BLaER1 (cell line): ENCODE results near the gene NEURL1.

Experiments used
- H3K27ac ChIP-seq: shearing (Covaris generic); formaldehyde crosslinking; 2 replicates; pipeline ENCODE4 v1.8.1; 2022
- H3K27me3 ChIP-seq: shearing (Covaris generic); formaldehyde crosslinking; 2 replicates; pipeline ENCODE4 v1.8.1; 2022
- H3K36me3 ChIP-seq: shearing (Covaris generic); formaldehyde crosslinking; 2 replicates; pipeline ENCODE4 v1.8.1; 2022
- H3K4me1 ChIP-seq: shearing (Covaris generic); formaldehyde crosslinking; 2 replicates; pipeline ENCODE4 v1.8.1; 2022
- H3K4me2 ChIP-seq: shearing (Covaris generic); formaldehyde crosslinking; 2 replicates; pipeline ENCODE4 v1.8.1; 2022
- H3K4me3 ChIP-seq: shearing (Covaris generic); formaldehyde crosslinking; 2 replicates; pipeline ENCODE4 v1.8.1; 2022
- H3K9ac ChIP-seq: shearing (Covaris generic); formaldehyde crosslinking; 2 replicates; pipeline ENCODE4 v1.8.1; 2022
- H3K9me3 ChIP-seq: shearing (Covaris generic); formaldehyde crosslinking; 2 replicates; pipeline ENCODE4 v1.8.1; 2022
- H4K20me1 ChIP-seq: shearing (Covaris generic); formaldehyde crosslinking; 2 replicates; pipeline ENCODE4 v1.8.1; 2022
- Cebpa-rat ChIP-seq: shearing (Covaris generic); IDR thresholded peaks from 2 replicates; pipeline ENCODE4 v1.8.1; 2022

The NEURL1 gene

DNA sequence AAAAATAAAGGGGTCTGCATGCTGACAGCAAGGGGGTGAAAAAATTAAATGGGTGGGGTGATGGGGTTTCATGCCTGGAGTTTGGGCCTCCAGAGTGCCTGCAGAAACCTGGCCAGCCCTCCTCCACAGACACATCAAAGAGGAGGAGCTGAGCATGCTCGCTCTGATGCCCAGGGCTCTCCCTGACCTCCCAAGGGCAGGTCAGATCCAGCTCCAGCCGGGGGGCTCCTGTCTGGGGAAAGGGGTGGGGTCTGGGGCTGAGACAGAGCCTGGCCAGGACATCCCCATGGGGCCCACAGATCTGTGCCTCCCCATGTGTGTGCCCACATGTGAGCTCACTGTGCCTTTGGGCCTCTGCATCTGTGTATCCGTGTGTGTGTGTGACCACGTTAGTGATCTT lies 33.9 kb upstream of the NEURL1 start:
- peak overlapping the region; percentile 63 for H3K4me2 ChIP-seq
- no peak for TF ChIP-seq Cebpa-rat

DNA sequence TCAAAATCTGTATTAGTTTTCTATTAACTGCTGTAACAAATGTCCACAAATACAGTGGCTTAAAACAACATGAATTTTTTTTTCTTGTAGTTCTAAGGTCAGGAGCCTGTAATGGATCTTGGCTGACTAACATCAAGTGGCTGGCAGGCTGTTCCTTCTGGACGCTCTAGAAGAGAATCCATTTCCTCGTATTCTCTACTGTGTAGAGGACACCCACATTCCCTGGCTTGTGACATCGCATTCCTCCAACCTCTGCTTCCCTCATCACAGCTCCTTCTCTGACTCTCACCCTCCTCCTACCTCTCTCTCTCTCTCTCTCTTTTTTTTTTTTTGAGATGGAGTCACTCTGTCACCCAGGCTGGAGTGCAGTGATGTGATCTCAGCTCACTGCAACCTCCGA lies 30.0 kb upstream of the NEURL1 start:
- Histone ChIP-seq H3K9me3 (no peaks in the 10 kb centered on the region), H3K27ac (no peak overlapping the region), H3K4me3 (no peak overlapping the region), H3K9ac (no peak overlapping the region), H3K36me3 (no peaks in the 10 kb centered on the region), H3K4me1 (peaks cover 74% of the 10 kb centered on the region), H4K20me1 (no peaks in the 10 kb centered on the region), H3K27me3 (no peaks in the 10 kb centered on the region), H3K4me2 (no peak overlapping the region)
- TF ChIP-seq Cebpa-rat: no peak

More for the DNA sequence above, 33.9 kb upstream of the NEURL1 start:
- no peaks in the 10 kb centered on the region for H3K36me3 ChIP-seq
- H3K9me3 ChIP-seq: no peaks in the 10 kb centered on the region
- no peaks in the 10 kb centered on the region for H3K27me3 ChIP-seq
- H3K27ac ChIP-seq: peak overlapping the region; percentile 22; the same call in 1 of the 2 replicates
- peaks cover 56% of the 10 kb centered on the region for H3K4me1 ChIP-seq
- H3K9ac ChIP-seq: no peak overlapping the region
- H3K4me3 ChIP-seq: no peak overlapping the region
- H4K20me1 ChIP-seq: no peaks in the 10 kb centered on the region

DNA sequence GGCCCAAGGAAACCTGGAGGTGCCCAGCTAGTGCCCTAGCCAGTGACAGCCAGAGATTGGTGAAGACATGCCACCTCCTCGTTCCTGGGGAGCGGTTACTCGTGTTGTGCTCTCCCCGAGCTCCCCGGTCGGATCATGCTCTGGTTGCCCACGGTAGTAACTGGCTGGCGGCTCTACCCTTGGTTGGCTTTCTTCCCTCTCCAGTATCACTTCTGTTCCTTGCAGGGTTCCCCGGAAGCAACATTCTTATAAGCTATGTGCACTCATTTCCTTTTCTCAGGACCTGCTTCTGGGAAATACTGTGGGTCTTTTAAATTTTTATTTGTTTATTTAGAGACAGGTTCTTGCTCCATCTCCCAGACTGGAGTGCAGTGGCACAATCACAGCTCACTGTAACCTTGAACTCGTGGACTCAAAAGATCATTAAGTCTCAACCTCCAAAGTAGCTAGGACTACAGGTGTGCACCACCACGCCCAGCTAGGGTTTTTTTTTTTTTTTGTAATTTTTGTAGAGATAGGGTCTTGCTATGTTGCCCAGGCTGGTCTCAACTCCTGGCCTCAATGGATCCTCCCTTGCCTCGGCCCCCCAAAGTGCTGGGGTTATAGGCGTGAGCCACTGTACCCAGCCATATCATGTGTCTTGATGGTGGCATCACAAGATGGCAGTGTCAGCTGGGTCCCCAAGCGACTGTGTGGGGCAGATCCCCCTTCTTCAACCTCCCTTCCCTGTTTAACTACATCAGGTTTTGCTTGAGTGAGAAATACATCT lies 27.9 kb upstream of the NEURL1 start:
- no peaks in the 10 kb centered on the region for H3K27me3 ChIP-seq
- H3K36me3 ChIP-seq: no peaks in the 10 kb centered on the region
- TF ChIP-seq Cebpa-rat: no peak
- no peak overlapping the region for H3K9ac ChIP-seq
- H3K4me1 ChIP-seq: peaks cover 74% of the 10 kb centered on the region
- H3K9me3 ChIP-seq: no peaks in the 10 kb centered on the region
- H3K27ac ChIP-seq: 0 out of 2 replicates have a peak overlapping the region, but pooled peaks have one; percentile 35
- H4K20me1 ChIP-seq: no peaks in the 10 kb centered on the region
- no peak overlapping the region for H3K4me3 ChIP-seq
- H3K4me2 ChIP-seq: peak overlapping the region; percentile 72

DNA sequence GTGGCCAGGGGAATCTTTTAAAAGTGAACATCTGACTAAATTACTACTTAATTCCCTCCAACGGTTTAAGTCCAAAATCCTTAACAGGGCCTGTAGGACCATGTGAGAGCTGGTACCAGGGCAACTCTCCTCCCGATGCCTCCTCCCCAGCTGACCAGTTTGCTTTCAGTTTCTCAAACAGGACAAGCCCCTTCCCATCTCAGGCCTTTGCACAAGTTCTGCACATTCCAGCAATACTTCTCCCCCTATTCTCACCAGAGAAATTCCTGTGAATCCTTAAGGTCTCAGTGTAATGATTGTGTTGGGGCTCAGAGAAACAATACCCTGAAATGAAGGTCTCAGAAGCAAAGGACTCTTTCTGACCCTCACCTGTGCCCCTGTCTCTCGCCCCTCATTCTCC lies 26.8 kb upstream of the NEURL1 start:
- Histone ChIP-seq H3K27ac (peak overlapping the region; percentile 62), H3K36me3 (no peaks in the 10 kb centered on the region), H3K27me3 (no peaks in the 10 kb centered on the region), H3K4me2 (peak overlapping the region; percentile 72), H3K9ac (peak overlapping the region; percentile 5; the same call in 1 of the 2 replicates), H3K9me3 (no peaks in the 10 kb centered on the region), H3K4me1 (peaks cover 84% of the 10 kb centered on the region), H4K20me1 (no peaks in the 10 kb centered on the region), H3K4me3 (no peak overlapping the region)
- TF ChIP-seq Cebpa-rat: no peak

DNA sequence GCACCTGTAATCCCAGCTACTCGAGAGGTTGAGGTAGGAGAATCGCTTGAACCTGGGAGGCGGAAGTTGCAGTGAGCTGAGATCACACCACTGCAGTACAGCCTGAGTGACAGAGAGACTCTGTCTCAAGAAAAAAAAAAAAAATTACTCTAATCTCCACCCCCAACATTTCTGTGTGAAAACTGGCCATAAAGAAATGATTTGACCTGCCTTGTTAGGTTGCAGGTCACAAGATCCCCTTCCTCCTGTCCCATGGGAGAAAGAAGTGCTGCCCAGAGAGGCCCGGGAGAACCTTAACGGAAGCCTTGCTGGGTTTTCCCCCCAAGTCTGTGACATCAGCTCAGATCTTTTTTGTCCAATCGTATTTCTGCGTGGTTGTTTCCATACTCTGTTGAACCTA lies 26.1 kb upstream of the NEURL1 start:
- no peaks in the 10 kb centered on the region for H3K9me3 ChIP-seq
- TF ChIP-seq Cebpa-rat: no peak
- peak overlapping the region; percentile 5; the same call in 1 of the 2 replicates for H3K9ac ChIP-seq
- H3K36me3 ChIP-seq: no peaks in the 10 kb centered on the region
- H3K27ac ChIP-seq: peak overlapping the region; percentile 62
- peaks cover 90% of the 10 kb centered on the region for H3K4me1 ChIP-seq
- H3K4me2 ChIP-seq: peak overlapping the region; percentile 72
- no peak overlapping the region for H3K4me3 ChIP-seq
- no peaks in the 10 kb centered on the region for H3K27me3 ChIP-seq
- no peaks in the 10 kb centered on the region for H4K20me1 ChIP-seq

DNA sequence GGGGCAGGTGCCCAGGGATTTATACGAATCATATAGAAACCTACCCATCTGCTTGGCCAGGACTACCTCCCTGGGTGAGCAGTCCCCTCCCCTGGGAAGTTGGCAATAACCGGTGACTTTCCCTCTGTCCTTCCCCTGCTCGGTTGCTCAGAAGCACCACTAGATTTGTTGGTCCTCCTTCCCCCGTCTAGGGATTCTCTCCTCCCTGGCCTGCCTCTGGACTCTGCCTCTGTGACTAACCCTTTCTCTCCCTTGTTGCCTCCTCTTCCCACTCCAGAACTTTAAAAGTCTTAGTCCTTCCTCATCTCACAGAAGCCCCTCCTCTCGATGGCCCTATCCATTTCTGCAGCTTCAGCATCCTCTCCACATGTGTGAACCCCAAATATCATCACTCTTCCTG lies 24.3 kb upstream of the NEURL1 start:
- Histone ChIP-seq H3K4me3 (no peak overlapping the region), H3K36me3 (no peaks in the 10 kb centered on the region), H3K27ac (peak overlapping the region; percentile 41; the same call in 1 of the 2 replicates), H3K9me3 (no peaks in the 10 kb centered on the region), H4K20me1 (no peaks in the 10 kb centered on the region), H3K27me3 (no peaks in the 10 kb centered on the region), H3K4me2 (peak overlapping the region; percentile 72), H3K9ac (no peak overlapping the region), H3K4me1 (peaks cover 93% of the 10 kb centered on the region)
- TF ChIP-seq Cebpa-rat: no peak

DNA sequence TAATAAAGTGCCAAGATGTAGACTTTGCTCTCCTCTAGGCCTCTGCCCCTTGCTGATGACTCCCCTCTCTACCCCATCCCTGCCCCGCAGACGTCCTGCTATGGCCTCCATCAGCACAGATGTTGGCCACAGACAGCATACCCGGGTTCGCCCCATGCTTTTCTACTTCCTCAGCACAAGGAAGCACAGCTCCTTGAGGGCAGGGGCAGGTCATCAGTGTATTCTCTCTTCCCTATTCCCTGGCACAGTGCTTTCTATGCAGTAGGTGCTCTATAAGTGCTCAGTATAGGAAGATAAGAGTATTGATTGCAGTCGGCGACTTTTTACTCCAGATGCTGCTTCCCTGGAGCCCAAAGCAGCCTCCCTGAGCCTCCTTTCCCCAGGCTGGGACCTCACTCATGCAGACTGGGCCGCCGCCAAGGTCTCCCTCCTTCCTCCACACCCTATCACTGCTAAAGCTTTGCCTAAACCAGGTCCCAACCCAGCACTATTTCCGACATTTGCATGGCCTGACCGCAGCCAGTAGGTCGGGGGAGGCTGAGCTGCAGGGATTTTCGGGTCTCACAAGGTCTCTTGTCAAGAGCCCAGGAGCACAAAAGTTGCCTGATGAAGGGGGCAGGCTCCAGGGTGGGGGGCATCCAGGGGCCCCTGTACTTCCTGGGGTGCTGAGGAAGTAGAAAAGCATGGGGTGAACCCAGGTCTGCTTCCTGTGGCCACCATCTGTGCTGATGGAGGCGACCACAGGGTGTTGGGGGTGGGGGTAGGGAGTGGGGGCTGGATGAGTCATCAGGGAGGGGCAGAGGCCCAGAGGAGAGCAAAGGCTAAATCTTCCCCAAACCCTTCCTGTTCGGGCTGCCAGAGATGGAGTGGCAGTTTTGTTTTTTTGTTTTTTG lies 22.5 kb upstream of the NEURL1 start:
- no peaks in the 10 kb centered on the region for H4K20me1 ChIP-seq
- peak overlapping the region; percentile 71 for H3K9ac ChIP-seq
- H3K4me2 ChIP-seq: peak overlapping the region; percentile 72
- no peaks in the 10 kb centered on the region for H3K27me3 ChIP-seq
- no peaks in the 10 kb centered on the region for H3K36me3 ChIP-seq
- H3K4me1 ChIP-seq: peaks cover 81% of the 10 kb centered on the region
- TF ChIP-seq Cebpa-rat: no peak
- H3K4me3 ChIP-seq: peak overlapping the region; percentile 23
- peak overlapping the region; percentile 81 for H3K27ac ChIP-seq
- no peaks in the 10 kb centered on the region for H3K9me3 ChIP-seq

DNA sequence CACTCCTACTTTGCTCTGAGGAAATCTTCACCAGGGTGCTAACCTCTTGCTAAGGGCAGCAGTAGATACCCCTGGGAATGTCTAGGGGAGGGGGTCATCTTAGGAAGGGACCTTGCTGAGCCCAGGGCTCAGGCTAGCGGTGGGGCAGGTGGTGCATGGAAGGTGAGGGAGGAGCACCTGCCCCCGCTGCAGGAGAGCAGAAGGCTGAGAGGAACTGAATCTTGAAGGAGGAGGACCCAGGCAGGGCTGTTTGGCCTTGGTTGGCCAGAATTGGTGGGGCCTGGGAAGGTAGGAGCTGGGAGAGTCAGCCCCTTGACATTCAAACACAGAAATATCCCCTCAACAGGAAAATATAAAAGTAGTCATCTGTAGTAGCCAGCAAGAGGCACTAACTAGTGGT lies 21.5 kb upstream of the NEURL1 start:
- peak overlapping the region; percentile 72 for H3K4me2 ChIP-seq
- H3K4me1 ChIP-seq: peaks cover 76% of the 10 kb centered on the region
- TF ChIP-seq Cebpa-rat: no peak
- H3K4me3 ChIP-seq: peak overlapping the region; percentile 23
- H4K20me1 ChIP-seq: no peaks in the 10 kb centered on the region
- H3K9me3 ChIP-seq: no peaks in the 10 kb centered on the region
- H3K36me3 ChIP-seq: no peaks in the 10 kb centered on the region
- peak overlapping the region; percentile 81 for H3K27ac ChIP-seq
- H3K9ac ChIP-seq: peak overlapping the region; percentile 71
- H3K27me3 ChIP-seq: no peaks in the 10 kb centered on the region

DNA sequence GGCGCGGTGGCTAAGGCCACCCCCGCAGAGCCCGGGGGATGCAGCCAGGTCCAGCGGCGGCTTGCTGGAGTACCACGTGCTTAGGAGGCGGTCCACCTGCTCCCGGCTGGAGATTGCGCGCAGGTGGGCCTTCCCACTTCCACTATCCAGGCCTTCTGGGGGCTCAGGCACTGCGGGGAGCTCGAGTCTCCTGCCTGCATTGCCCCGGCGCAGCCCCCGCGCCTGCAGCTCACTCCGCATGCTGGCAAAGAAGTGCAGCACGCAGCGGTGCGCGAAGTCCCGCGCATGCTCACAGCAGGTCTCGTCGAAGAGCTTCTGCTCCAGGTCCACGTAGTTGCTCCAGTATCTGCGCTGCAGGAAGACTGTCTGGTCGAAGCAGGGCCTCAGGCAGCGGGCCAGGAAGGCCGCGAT lies 20.2 kb upstream of the NEURL1 start:
- peak overlapping the region; percentile 81 for H3K27ac ChIP-seq
- H3K27me3 ChIP-seq: no peaks in the 10 kb centered on the region
- no peaks in the 10 kb centered on the region for H3K9me3 ChIP-seq
- no peak for TF ChIP-seq Cebpa-rat
- H3K4me1 ChIP-seq: peaks cover 68% of the 10 kb centered on the region
- no peaks in the 10 kb centered on the region for H4K20me1 ChIP-seq
- H3K9ac ChIP-seq: no peak overlapping the region
- H3K4me2 ChIP-seq: peak overlapping the region; percentile 72
- H3K36me3 ChIP-seq: no peaks in the 10 kb centered on the region
- no peak overlapping the region for H3K4me3 ChIP-seq

DNA sequence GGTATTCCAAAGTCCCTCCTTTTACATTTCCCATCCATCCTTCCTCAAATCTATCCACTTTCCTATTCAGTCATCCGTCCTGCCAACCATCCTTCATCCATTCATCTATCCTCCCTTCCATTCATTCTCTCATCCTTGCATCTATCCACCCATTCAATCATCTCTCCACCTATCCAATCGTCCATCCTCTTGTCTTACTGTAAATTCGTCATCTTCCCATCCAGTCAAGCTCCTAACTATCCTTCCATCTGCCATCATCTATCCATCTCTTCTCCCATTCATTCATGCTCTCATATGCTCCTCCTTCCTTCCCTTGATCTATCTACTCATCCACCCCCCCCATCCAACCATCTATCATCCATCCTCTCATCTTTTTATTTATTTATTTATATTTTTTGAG lies 19.4 kb upstream of the NEURL1 start:
- no peak overlapping the region for H3K9ac ChIP-seq
- no peaks in the 10 kb centered on the region for H3K27me3 ChIP-seq
- H4K20me1 ChIP-seq: no peaks in the 10 kb centered on the region
- no peaks in the 10 kb centered on the region for H3K9me3 ChIP-seq
- H3K27ac ChIP-seq: no peak overlapping the region
- H3K4me3 ChIP-seq: no peak overlapping the region
- H3K4me1 ChIP-seq: peaks cover 63% of the 10 kb centered on the region
- TF ChIP-seq Cebpa-rat: no peak
- H3K4me2 ChIP-seq: no peak overlapping the region
- no peaks in the 10 kb centered on the region for H3K36me3 ChIP-seq
